Panc1 (cell line): ENCODE data around the gene MYL3. TPM values are rescaled to one million over a fixed set of nuclear protein-coding genes. Genes with fewer than 3 reads are reported as not detected.

Experiments
- ATAC-seq: fragments of 200-7000 bp; cut with Tn5 transposase; 2 replicates; pipeline ENCODE4 v1.9.1; 2020; ENCODE audit warnings: mild to moderate bottlenecking, moderate library complexity
- BruUV-seq: library from RNA; stranded (reverse); fragments of 400-500 nt; replicated peaks from 2 replicates; lab custom pipeline; 2021; lab: Mats Ljungman, UMichigan
- CTCF ChIA-PET: fragments of 300-600 bp; sonication (Branson Sonifier 250); formaldehyde crosslinking; loops from one replicate; lab custom pipeline; 2022; ENCODE audit warnings: antibody characterized with exemption; lab: Charles Lee
- POLR2A ChIA-PET: fragments of 300-600 bp; sonication (Branson Sonifier 250); formaldehyde crosslinking; loops from one replicate; lab custom pipeline; 2022; ENCODE audit warnings: antibody characterized with exemption; lab: Charles Lee
- DNase-seq: peaks from one replicate; pipeline ENCODE4 v3.0.0-alpha.2; 2010; ENCODE audit warnings: low read depth, low spot score
- H3K27ac ChIP-seq: 2 replicates; pipeline ENCODE4 v1.5.1; 2011; ENCODE audit warnings: mild to moderate bottlenecking, low read length, inconsistent platforms
- H3K27me3 ChIP-seq: fragments of 200-500 bp; sonication (Bioruptor generic); 2 replicates; pipeline ENCODE4 v1.6.0; 2014; ENCODE audit warnings: low read length, inconsistent platforms; ENCODE audit not compliant: control insufficient read depth, insufficient read depth
- H3K36me3 ChIP-seq: fragments of 200-500 bp; sonication (Bioruptor generic); 2 replicates; pipeline ENCODE4 v1.5.1; 2014; ENCODE audit warnings: inconsistent platforms, mild to moderate bottlenecking, low read length, moderate library complexity; ENCODE audit not compliant: control insufficient read depth, insufficient read depth
- H3K4me1 ChIP-seq: 2 replicates; pipeline ENCODE4 v1.5.1; 2011; ENCODE audit warnings: inconsistent platforms, mild to moderate bottlenecking, low read length, moderate library complexity; ENCODE audit not compliant: control insufficient read depth, insufficient read depth
- H3K4me3 ChIP-seq, 2 experiments: 2 replicates each; pipeline ENCODE4 v1.5.1; 2011 to 2012; ENCODE audit warnings: low read depth in 2 of 2, low read length in 2 of 2, mild to moderate bottlenecking in 2 of 2, inconsistent platforms in 1 of 2, moderate library complexity in 1 of 2
- H3K9me3 ChIP-seq: fragments of 200-500 bp; sonication (Bioruptor generic); 2 replicates; pipeline ENCODE4 v1.5.1; 2014; ENCODE audit warnings: low read depth, mild to moderate bottlenecking, inconsistent platforms, low read length, moderate library complexity; ENCODE audit not compliant: control insufficient read depth, insufficient read depth
- POLR2AphosphoS5 ChIP-seq: IDR thresholded peaks from 2 replicates; pipeline ENCODE4 v1.6.1; 2012; ENCODE audit warnings: mild to moderate bottlenecking, low read depth, low read length, moderate library complexity
- REST ChIP-seq, 2 experiments: IDR thresholded peaks; 2 replicates each; pipeline ENCODE4 v1.6.1; 2011 to 2012; ENCODE audit warnings: low read depth in 2 of 2, control low read depth in 1 of 2, low read length in 1 of 2, mild to moderate bottlenecking in 1 of 2, moderate library complexity in 1 of 2; ENCODE audit not compliant: insufficient read depth in 1 of 2
- SIN3A ChIP-seq: IDR thresholded peaks from 2 replicates; pipeline ENCODE4 v1.6.1; 2012; ENCODE audit warnings: low read depth, mild to moderate bottlenecking, low read length, moderate library complexity, borderline replicate concordance; ENCODE audit not compliant: insufficient read depth
- TCF7L2 ChIP-seq: IDR thresholded peaks from 2 replicates; pipeline ENCODE4 v1.6.1; 2011; ENCODE audit warnings: mild to moderate bottlenecking, low read depth, low read length, inconsistent platforms
- in situ Hi-C: cut with HindIII; loops from 2 replicates; pipeline ENCODE4 v1.10.0; 2016; ENCODE audit warnings: low sequenced_read_pairs, low pct_unique_long_range_greater_than_20kb
- intact Hi-C: fragments of 100-400 bp; cut with micrococcal nuclease; formaldehyde crosslinking; loops from one replicate; pipeline ENCODE4 v1.10.0; 2022; ENCODE audit not compliant: unreplicated experiment
- total RNA-seq: library from RNA; stranded (reverse); gene quantifications from one replicate; pipeline ENCODE4 v1.2.1, GENCODE V29; 2021; ENCODE audit not compliant: unreplicated experiment
- TF ChIP-seq, protein P1 (sequence below): fragments of 450-650 bp; IDR thresholded peaks from 2 replicates; pipeline ENCODE4 v1.5.1; 2017; ENCODE audit warnings: mild to moderate bottlenecking

Gene MYL3
- total RNA-seq, 1 experiment from 2014 or later: not detected

- intact Hi-C loops: no loop called here
- no peak overlapping the region for H3K27ac ChIP-seq
- ATAC-seq (no peak), DNase-seq (no peak)
- H3K27me3 ChIP-seq: no peaks in the 10 kb centered on the region
- BruUV-seq: no TSS peak
- no peaks in the 10 kb centered on the region for H3K36me3 ChIP-seq
- H3K9me3 ChIP-seq: no peaks in the 10 kb centered on the region
- TF ChIP-seq REST (IDR thresholded peaks at IDR 0.05; ENCODE audit: insufficient read depth in 1 of 2, low read depth in 2 of 2, low read length in 1 of 2): no peak
- no peak for TF ChIP-seq POLR2AphosphoS5
- TF ChIP-seq TCF7L2: no peak
- TF ChIP-seq, protein P1, sequence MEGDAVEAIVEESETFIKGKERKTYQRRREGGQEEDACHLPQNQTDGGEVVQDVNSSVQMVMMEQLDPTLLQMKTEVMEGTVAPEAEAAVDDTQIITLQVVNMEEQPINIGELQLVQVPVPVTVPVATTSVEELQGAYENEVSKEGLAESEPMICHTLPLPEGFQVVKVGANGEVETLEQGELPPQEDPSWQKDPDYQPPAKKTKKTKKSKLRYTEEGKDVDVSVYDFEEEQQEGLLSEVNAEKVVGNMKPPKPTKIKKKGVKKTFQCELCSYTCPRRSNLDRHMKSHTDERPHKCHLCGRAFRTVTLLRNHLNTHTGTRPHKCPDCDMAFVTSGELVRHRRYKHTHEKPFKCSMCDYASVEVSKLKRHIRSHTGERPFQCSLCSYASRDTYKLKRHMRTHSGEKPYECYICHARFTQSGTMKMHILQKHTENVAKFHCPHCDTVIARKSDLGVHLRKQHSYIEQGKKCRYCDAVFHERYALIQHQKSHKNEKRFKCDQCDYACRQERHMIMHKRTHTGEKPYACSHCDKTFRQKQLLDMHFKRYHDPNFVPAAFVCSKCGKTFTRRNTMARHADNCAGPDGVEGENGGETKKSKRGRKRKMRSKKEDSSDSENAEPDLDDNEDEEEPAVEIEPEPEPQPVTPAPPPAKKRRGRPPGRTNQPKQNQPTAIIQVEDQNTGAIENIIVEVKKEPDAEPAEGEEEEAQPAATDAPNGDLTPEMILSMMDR: no peak
- TF ChIP-seq SIN3A: no peak
- CTCF ChIA-PET: no interaction called here
- H3K4me1 ChIP-seq: no peaks in the 10 kb centered on the region
- in situ Hi-C loops: no loop called here
- POLR2A ChIA-PET: no interaction called here
- no peak overlapping the region for H3K4me3 ChIP-seq
Observed at GRCh38 chr3:46874430-46874829, 11.2 kb upstream of the MYL3 start.

DNA sequence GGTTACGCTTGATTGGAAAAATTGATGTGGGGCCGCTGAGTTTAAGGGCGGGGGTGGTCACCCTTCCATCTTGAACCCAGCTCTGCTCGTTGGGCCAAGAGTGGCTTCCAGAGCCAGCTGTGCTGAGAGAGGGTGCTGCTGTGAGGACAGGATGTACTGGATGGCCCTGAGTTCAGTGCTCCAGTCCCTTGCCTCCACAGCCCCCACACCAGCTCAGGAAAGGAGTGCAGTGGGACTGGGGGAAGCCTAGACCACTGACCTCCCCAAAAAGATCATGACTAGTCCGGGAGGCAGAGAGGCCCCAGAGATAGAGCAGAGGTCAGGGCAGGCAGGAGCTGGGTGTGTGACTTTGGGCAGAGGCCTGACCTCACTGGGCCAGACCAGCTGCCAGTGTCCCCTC lies 10.3 kb upstream of the MYL3 start:
- POLR2A ChIA-PET: no interaction called here

More for the DNA sequence above, 10.3 kb upstream of the MYL3 start:
- Histone ChIP-seq H3K27ac (no peak overlapping the region), H3K27me3 (no peaks in the 10 kb centered on the region), H3K36me3 (no peaks in the 10 kb centered on the region), H3K4me1 (no peaks in the 10 kb centered on the region), H3K4me3 (no peak overlapping the region), H3K9me3 (no peaks in the 10 kb centered on the region)
- ATAC-seq (no peak), DNase-seq (no peak)
- intact Hi-C loops: no loop called here
- in situ Hi-C loops: no loop called here
- CTCF ChIA-PET: no interaction called here
- no TSS peak for BruUV-seq
- no peak for TF ChIP-seq SIN3A
- no peak for TF ChIP-seq TCF7L2
- TF ChIP-seq REST (IDR thresholded peaks at IDR 0.05; ENCODE audit: insufficient read depth in 1 of 2, low read depth in 2 of 2, low read length in 1 of 2): no peak
- TF ChIP-seq POLR2AphosphoS5: no peak
- TF ChIP-seq, protein P1: no peak
